ENCODE data around the gene HSFX2.
"Not testable (repeated sequence)": the region's sequence is repeated elsewhere in the genome, so short reads cannot be mapped to it uniquely, and the experiment has no call there.

DNA sequence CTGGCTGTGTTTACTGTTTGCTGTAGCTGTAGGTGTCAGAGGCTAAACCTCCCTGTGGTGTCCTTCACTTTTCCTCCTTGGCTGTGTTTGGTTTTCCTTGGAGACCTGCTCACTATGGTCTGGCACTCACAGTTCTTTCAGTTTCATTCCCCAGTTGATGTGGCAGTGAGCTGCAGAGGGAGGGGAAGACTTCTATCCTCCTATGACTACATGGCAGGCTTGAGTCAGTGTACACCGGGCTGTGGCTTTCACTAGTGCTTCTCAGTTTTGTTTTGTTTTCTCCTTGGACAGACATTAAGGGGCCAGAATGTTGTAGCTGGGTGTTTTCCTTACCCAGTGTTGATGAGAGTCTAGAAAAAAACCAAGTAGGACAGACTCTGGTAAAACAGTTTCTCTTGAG, 21.7 kb downstream of the HSFX2 start:
- TF ChIP-seq EZH2phosphoT487 (IDR thresholded peaks at IDR 0.05; ENCODE audit: borderline replicate concordance), result not testable (repeated sequence)
- TF ChIP-seq, protein P1, sequence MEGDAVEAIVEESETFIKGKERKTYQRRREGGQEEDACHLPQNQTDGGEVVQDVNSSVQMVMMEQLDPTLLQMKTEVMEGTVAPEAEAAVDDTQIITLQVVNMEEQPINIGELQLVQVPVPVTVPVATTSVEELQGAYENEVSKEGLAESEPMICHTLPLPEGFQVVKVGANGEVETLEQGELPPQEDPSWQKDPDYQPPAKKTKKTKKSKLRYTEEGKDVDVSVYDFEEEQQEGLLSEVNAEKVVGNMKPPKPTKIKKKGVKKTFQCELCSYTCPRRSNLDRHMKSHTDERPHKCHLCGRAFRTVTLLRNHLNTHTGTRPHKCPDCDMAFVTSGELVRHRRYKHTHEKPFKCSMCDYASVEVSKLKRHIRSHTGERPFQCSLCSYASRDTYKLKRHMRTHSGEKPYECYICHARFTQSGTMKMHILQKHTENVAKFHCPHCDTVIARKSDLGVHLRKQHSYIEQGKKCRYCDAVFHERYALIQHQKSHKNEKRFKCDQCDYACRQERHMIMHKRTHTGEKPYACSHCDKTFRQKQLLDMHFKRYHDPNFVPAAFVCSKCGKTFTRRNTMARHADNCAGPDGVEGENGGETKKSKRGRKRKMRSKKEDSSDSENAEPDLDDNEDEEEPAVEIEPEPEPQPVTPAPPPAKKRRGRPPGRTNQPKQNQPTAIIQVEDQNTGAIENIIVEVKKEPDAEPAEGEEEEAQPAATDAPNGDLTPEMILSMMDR (conservative IDR thresholded peaks at IDR 0.05; ENCODE audit: low read length), result not testable (repeated sequence)
